Spinal cord (tissue), 10 donors: ENCODE data around the gene RTP2. TPM values are rescaled to one million over a fixed set of nuclear protein-coding genes. Genes with fewer than 3 reads are reported as not detected.
A peak's percentile ranks its signal among the peaks of the same experiment; 100 is the strongest.

Experiments
- DNase-seq, 6 donors: peaks; one replicate each; pipeline versions ENCODE4 v3.0.0 to v3.0.0-alpha.2; 2013 to 2015; ENCODE audit warnings: low spot score in 6 of 6, low read depth in 4 of 6
- H3K27ac ChIP-seq: one replicate; pipeline ENCODE4 v1.5.1; 2013; ENCODE audit warnings: low read depth, low read length, control low read depth
- H3K27me3 ChIP-seq: one replicate; pipeline ENCODE4 v1.6.1; 2013; ENCODE audit warnings: low read length; ENCODE audit not compliant: control insufficient read depth, insufficient read depth
- H3K36me3 ChIP-seq: one replicate; pipeline ENCODE4 v1.6.1; 2013; ENCODE audit warnings: low read length; ENCODE audit not compliant: control insufficient read depth, insufficient read depth
- H3K4me1 ChIP-seq: one replicate; pipeline ENCODE4 v1.6.1; 2013; ENCODE audit warnings: low read length; ENCODE audit not compliant: control insufficient read depth, insufficient read depth
- H3K4me3 ChIP-seq: one replicate; pipeline ENCODE4 v1.5.1; 2013; ENCODE audit warnings: low read depth, low read length, control low read depth
- H3K9me3 ChIP-seq: one replicate; pipeline ENCODE4 v1.6.1; 2013; ENCODE audit warnings: low read length; ENCODE audit not compliant: control insufficient read depth, insufficient read depth
- WGBS: methylation state at CpG from one replicate; pipeline ENCODE4 v1.1.5; 2013; ENCODE audit warnings: missing lambda C conversion rate; ENCODE audit not compliant: insufficient coverage; 5-methylcytosine and 5-hydroxymethylcytosine counted together
- polyA plus RNA-seq, 2 donors: library from polyadenylated mRNA; unstranded; fragments of 120-200 nt; gene quantifications; one replicate each; pipeline ENCODE4 v1.2.1, GENCODE V29; 2013; ENCODE audit not compliant: insufficient read length in 2 of 2
- total RNA-seq, 2 donors: library from RNA; depleted of rRNA in 1 of 2; stranded (reverse); fragments of 120-200 nt in 1 of 2; fragments of >200 nt in 1 of 2; gene quantifications; one replicate each; pipeline versions ENCODE4 v1.2.3 to v1.2.4, GENCODE V29; 2013 to 2014
- donor health status: healthy.

The RTP2 gene
- total and polyA plus RNA-seq, 4 donors = not detected

GRCh38 chr3:187744169-187745151 is 42.1 kb upstream of the RTP2 start:
- peak overlapping the region; percentile 99 for H3K27ac ChIP-seq
- peaks cover 32% of the 10 kb centered on the region for H3K4me1 ChIP-seq
- 0% methylated on average over 53 of the region's 55 CpGs for WGBS
- peak overlapping the region; percentile 83 for H3K4me3 ChIP-seq
- peaks cover 4% of the 10 kb centered on the region for H3K27me3 ChIP-seq
- no peaks in the 10 kb centered on the region for H3K9me3 ChIP-seq
- H3K36me3 ChIP-seq = no peaks in the 10 kb centered on the region
- peak in 4 of 6 donors; percentile 48 to 86 (median 78) for DNase-seq

GRCh38 chr3:187743195-187744141 is 41.1 kb upstream of the RTP2 start:
- DNase-seq = peak in 2 of 6 donors; percentile 65 to 73
- WGBS = under 1% methylated on average over 33 of the region's 45 CpGs
- H3K36me3 ChIP-seq = no peaks in the 10 kb centered on the region
- H3K4me1 ChIP-seq = peaks cover 40% of the 10 kb centered on the region
- H3K4me3 ChIP-seq = peak overlapping the region; percentile 83
- H3K27me3 ChIP-seq = peaks cover 4% of the 10 kb centered on the region
- H3K9me3 ChIP-seq = no peaks in the 10 kb centered on the region
- peak overlapping the region; percentile 99 for H3K27ac ChIP-seq

DNA sequence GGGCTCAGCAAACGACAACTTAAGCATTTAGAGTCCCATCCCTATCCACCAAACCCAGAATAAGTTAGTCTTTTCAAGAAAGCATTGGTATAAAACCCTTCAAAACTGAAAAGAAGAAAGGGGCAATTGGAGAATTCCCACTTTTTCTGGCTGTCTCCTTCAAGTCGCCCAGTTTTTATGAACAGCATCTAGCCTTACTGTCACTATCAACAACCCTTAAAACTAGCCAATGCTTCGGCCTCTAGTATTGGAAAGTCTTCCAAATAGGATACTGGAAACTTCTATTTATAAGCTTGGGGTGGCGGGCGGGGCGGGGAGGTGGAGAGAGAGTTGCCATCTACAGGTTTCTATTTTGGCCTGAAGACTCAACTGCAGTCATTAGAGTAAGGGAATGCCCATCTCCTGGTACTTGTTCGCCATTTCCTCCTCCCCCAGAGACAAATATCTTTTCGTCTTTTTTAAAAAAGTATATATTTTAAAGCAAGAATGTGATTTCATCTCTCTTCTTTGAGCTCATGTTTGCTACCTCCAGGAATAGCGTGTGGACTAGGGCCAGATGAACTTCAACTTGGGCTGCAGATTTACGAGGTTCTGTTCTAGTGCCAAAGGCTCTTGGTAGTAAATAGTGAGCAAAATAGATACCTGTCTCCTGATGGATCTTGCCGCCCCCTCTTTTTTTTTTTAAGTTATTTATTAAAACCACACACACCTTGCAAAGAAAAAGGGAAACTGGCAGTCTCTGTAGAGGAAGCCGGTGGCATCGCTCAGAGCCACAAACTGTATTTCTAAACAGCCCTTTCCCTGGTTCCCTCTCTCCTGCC is 40.2 kb upstream of the RTP2 start:
- H3K27ac ChIP-seq = peak overlapping the region; percentile 99
- peak in 2 of 6 donors; percentile 49 to 65 for DNase-seq
- H3K9me3 ChIP-seq = no peaks in the 10 kb centered on the region
- H3K4me1 ChIP-seq = peaks cover 45% of the 10 kb centered on the region
- peak overlapping the region; percentile 83 for H3K4me3 ChIP-seq
- no peaks in the 10 kb centered on the region for H3K36me3 ChIP-seq
- peaks cover 4% of the 10 kb centered on the region for H3K27me3 ChIP-seq
- no CpG with 5 or more reads among the region's 13 CpGs for WGBS

GRCh38 chr3:187741403-187742350 is 39.3 kb upstream of the RTP2 start:
- WGBS = 0% methylated on average over 27 of the region's 35 CpGs
- H3K4me3 ChIP-seq = peak overlapping the region; percentile 83
- H3K4me1 ChIP-seq = peaks cover 54% of the 10 kb centered on the region
- no peaks in the 10 kb centered on the region for H3K36me3 ChIP-seq
- no peaks in the 10 kb centered on the region for H3K9me3 ChIP-seq
- H3K27ac ChIP-seq = peak overlapping the region; percentile 99
- peak in 3 of 6 donors; percentile 49 to 83 (median 79) for DNase-seq
- peaks cover 6% of the 10 kb centered on the region for H3K27me3 ChIP-seq

DNA sequence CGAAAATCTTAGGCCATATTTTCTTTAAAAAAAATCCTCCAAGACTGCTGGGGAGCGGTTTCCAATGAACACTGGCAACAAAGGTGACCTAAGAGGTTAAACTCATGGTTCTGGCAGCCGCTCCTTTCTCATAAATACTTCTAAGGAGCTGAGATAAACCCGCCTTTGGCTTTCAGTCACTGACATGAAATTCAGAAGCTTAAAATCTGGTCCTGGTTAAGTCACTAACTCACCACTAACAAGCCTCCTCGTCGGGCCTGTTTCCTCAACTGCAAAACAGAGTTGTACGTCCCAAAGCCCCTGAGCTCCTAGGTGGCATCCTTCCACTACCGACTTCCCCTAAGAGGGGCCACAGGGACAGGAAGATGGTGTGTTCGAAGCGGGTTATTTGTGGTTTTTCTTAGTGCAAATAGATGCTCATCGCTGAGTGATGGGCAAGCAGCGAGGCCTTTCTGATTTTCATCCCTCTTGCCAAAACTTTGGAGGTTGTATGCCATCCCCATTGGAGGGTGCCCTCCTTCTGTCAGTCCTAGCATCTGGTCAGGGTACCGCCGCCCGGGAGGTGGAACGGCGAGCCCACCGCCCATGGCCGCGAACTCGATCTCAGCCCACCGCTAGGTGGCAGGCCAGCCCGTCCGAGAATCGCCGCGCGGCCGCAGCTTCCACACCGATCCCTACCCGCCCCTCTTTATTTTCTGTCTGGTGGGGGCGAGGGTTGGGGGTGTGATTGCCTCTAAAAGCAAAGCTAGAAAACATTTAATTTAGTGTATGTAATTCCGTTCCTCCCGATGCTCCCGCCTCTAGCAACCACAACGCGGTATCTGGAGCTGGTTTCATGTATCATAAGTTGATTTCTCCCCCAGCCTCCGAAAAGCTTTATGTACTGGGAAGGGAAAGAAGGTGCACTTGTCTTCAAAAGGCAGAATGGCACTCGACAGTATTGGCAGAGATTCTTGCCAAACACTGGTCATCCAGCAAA is 38.4 kb upstream of the RTP2 start:
- Histone ChIP-seq H3K4me3 (peak overlapping the region; percentile 83), H3K27ac (peak overlapping the region; percentile 99), H3K9me3 (no peaks in the 10 kb centered on the region), H3K27me3 (peaks cover 8% of the 10 kb centered on the region), H3K36me3 (no peaks in the 10 kb centered on the region), H3K4me1 (peaks cover 59% of the 10 kb centered on the region)
- peak in 4 of 6 donors; percentile 65 to 87 (median 78) for DNase-seq
- WGBS = under 1% methylated on average over 15 of the region's 39 CpGs

DNA sequence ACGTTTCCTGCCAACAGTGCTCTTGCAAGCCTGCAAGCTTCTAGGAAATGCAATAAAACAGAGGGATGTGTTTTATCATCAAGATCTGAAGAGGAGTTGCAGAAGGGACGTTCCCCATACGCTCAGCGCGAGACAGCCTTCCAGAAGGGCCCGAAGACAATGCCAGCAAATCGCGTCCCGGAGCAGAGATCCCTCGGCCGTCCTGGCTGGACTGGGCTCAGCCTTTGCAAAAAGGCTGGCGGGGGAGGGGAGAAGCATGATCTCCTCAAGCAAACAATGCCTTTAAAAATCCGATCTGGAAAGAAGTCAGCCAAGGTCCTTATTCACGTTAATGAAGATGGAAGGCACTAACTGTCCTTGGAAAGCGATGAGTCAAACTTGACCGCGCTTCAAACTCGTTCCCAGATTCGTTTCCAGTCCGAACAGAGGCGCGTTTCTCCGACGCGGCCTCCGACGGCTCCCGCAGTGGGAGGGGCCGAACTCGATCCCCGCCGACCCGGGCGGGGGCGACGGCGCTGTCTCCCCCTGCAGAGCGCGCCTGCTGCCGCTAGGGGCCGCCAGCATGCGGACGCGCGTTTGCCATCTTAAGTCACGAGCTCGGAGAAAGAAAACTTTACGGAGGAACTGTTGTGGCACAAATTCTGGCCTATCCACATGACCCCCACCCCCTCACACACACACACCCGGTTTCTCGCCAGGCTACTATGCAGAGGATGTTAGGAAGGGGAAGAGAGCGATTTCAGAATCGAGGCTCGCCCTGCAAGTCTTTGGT is 37.4 kb upstream of the RTP2 start:
- peaks cover 59% of the 10 kb centered on the region for H3K4me1 ChIP-seq
- DNase-seq = peak in 4 of 6 donors; percentile 65 to 94 (median 86)
- H3K9me3 ChIP-seq = no peaks in the 10 kb centered on the region
- H3K27ac ChIP-seq = peak overlapping the region; percentile 99
- peaks cover 8% of the 10 kb centered on the region for H3K27me3 ChIP-seq
- WGBS = under 1% methylated on average over 35 of the region's 53 CpGs
- peak overlapping the region; percentile 83 for H3K4me3 ChIP-seq
- no peaks in the 10 kb centered on the region for H3K36me3 ChIP-seq

DNA sequence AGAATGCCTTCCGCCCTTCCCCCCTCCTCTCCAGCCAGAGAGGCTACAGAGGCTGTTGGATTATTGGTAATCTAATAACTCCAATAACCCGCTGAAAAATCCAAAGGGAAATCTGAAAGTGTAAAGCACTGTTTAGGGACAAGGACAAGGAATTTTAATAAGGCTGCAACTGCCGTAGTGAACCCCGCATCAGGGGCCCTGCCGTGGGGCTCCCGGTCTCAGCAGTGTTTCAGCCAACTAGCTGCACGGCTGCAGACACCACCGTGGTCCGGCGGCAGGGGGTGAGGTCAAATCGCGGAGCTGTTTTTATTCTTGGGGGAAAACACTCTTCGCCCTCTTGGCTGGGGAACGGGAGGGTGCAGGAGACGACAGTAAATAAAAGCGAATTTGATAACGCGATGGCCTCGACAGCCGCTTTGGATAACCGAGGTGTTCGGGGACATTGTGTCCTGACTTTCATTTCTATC is 36.8 kb upstream of the RTP2 start:
- DNase-seq = no peak
- under 1% methylated on average over 20 of the region's 22 CpGs for WGBS

More for the DNA sequence above, 36.8 kb upstream of the RTP2 start:
- Histone ChIP-seq H3K9me3 (no peaks in the 10 kb centered on the region), H3K27ac (peak overlapping the region; percentile 99), H3K36me3 (no peaks in the 10 kb centered on the region), H3K27me3 (peaks cover 8% of the 10 kb centered on the region), H3K4me3 (peak overlapping the region; percentile 83), H3K4me1 (peaks cover 59% of the 10 kb centered on the region)
